ENCODE data around the gene ZNF648.
A peak's percentile ranks its signal among the peaks of the same experiment; 100 is the strongest.

- TF ChIP-seq CTCF (IDR thresholded peaks at IDR 0.05 in 2 of 3, conservative IDR thresholded peaks at IDR 0.05 in 1 of 3; ENCODE audit: control insufficient read depth in 2 of 3, extremely low read depth in 1 of 3, insufficient read depth in 1 of 3, low read depth in 3 of 3, low read length in 3 of 3) = peak; percentile 64 to 72 (median 71); a peak in 5 of 6 replicates
- no peak for TF ChIP-seq POLR2AphosphoS5 (IDR thresholded peaks at IDR 0.05; ENCODE audit: low read length)
- TF ChIP-seq EP300 (IDR thresholded peaks at IDR 0.05; ENCODE audit: borderline replicate concordance in 1 of 2, control insufficient read depth in 1 of 2, low read depth in 2 of 2, low read length in 2 of 2) = no peak
These were observed 6.7 kb downstream of the ZNF648 start for GRCh38 chr1:182054698-182055326.

Measured in GM12878 (cell line).